Measurements from ENCODE around the gene BSG. TPM values are rescaled to one million over a fixed set of nuclear protein-coding genes. Genes with fewer than 3 reads are reported as not detected.

Gene BSG
- total and polyA plus RNA-seq, 9 donors: 111 to 484 (median 315) TPM

GRCh38 chr19:531753-532560 lies 40.4 kb upstream of the BSG start, which contains the start of gene CDC34:
Gene CDC34 (plus strand): TSS chr19:531760. CDS start chr19:531932, 172 bp downstream.
- Histone ChIP-seq H3K36me3 (no peaks in the 10 kb centered on the region), H3K27me3 (no peaks in the 10 kb centered on the region), H3K27ac (peak within 1 kb of the TSS; percentile 74 to 91), H3K4me3 (peak within 1 kb of the TSS; percentile 60), H3K4me1 (ENCODE audit: insufficient read depth) (peaks cover 15% of the 10 kb centered on the region), H3K9me3 (no peaks in the 10 kb centered on the region)
- DNase-seq: no peak
- WGBS, 3 donors: 1 to 2% (median 1%) methylated on average over 41 to 84 of the region's 84 CpGs
- intact Hi-C loops (cut with DNase I): loop anchor here in 2 of 4 donors (2.0 to 10.0 kb wide), 3 partner anchors 39 to 93 kb away; no protein-coding TSS in a partner anchor
- peak; percentile 50 for TF ChIP-seq POLR2A (IDR thresholded peaks at IDR 0.05)
- TF ChIP-seq CTCF (IDR thresholded peaks at IDR 0.05): no peak
- no peak for TF ChIP-seq EP300 (IDR thresholded peaks at IDR 0.05)

- Histone ChIP-seq H3K4me3 (peak overlapping the region; percentile 60), H3K27me3 (no peaks in the 10 kb centered on the region), H3K4me1 (ENCODE audit: insufficient read depth) (peaks cover 15% of the 10 kb centered on the region), H3K36me3 (no peaks in the 10 kb centered on the region), H3K9me3 (no peaks in the 10 kb centered on the region), H3K27ac (peak overlapping the region; percentile 68 to 91)
- intact Hi-C loops (cut with DNase I): loop anchor here in 2 of 4 donors (2.0 to 10.0 kb wide), 3 partner anchors 38 to 92 kb away; no protein-coding TSS in a partner anchor
- DNase-seq: peak; percentile 83 to 92 (median 84)
- 0 to 1% (median 0%) methylated on average over 42 to 47 of the region's 47 CpGs for WGBS, 3 donors
- no peak for TF ChIP-seq EP300 (IDR thresholded peaks at IDR 0.05)
- TF ChIP-seq CTCF (IDR thresholded peaks at IDR 0.05): peak; percentile 44 to 53 (median 45)
- no peak for TF ChIP-seq POLR2A (IDR thresholded peaks at IDR 0.05)
Measured at GRCh38 chr19:532561-533363, 39.6 kb upstream of the BSG start.

GRCh38 chr19:533364-534058 lies 38.9 kb upstream of the BSG start:
- peak in 1 of 5 donors; percentile 41 for DNase-seq
- peaks cover 15% of the 10 kb centered on the region for H3K4me1 ChIP-seq (ENCODE audit: insufficient read depth)
- H3K27me3 ChIP-seq: no peaks in the 10 kb centered on the region
- 20 to 22% (median 21%) methylated on average over 24 to 25 of the region's 25 CpGs for WGBS, 3 donors
- TF ChIP-seq POLR2A (IDR thresholded peaks at IDR 0.05) (no peak), CTCF (IDR thresholded peaks at IDR 0.05) (no peak), EP300 (IDR thresholded peaks at IDR 0.05) (no peak)
- H3K4me3 ChIP-seq: peak overlapping the region; percentile 60
- no peaks in the 10 kb centered on the region for H3K36me3 ChIP-seq
- H3K27ac ChIP-seq: peak overlapping the region; percentile 68 to 91
- H3K9me3 ChIP-seq: no peaks in the 10 kb centered on the region
- intact Hi-C loops (cut with DNase I): loop anchor here in 2 of 4 donors (2.0 to 10.0 kb wide), 3 partner anchors 37 to 91 kb away; no protein-coding TSS in a partner anchor

- DNase-seq: peak in 2 of 5 donors; percentile 25 to 33
- intact Hi-C loops (cut with DNase I): loop anchor here in 1 of 4 donors (5.0 to 10.0 kb wide), 2 partner anchors 43 to 91 kb away; no protein-coding TSS in a partner anchor
- WGBS, 3 donors: 73 to 80% (median 76%) methylated on average over 14 of the region's 14 CpGs
- Histone ChIP-seq H3K27me3 (no peaks in the 10 kb centered on the region), H3K4me1 (ENCODE audit: insufficient read depth) (peaks cover 15% of the 10 kb centered on the region), H3K36me3 (no peaks in the 10 kb centered on the region), H3K4me3 (no peak overlapping the region), H3K27ac (peak overlapping the region in 1 of 2 donors; percentile 91), H3K9me3 (no peaks in the 10 kb centered on the region)
- no peak for TF ChIP-seq CTCF (IDR thresholded peaks at IDR 0.05)
- TF ChIP-seq EP300 (IDR thresholded peaks at IDR 0.05): no peak
- TF ChIP-seq POLR2A (IDR thresholded peaks at IDR 0.05): no peak
Measured at GRCh38 chr19:534088-534487, 38.3 kb upstream of the BSG start.

Measured in ovary (tissue), 9 donors.